ENCODE results near the gene OR6B3.
"Not testable (repeated sequence)": the region's sequence is repeated elsewhere in the genome, so short reads cannot be mapped to it uniquely, and the experiment has no call there.

The OR6B3 gene

GRCh38 chr2:240053173-240054155 lies at the start of gene OR6B3:
TSS of gene OR6B3 (minus strand) at chr2:240053521.
- no peak for DNase-seq

DNA sequence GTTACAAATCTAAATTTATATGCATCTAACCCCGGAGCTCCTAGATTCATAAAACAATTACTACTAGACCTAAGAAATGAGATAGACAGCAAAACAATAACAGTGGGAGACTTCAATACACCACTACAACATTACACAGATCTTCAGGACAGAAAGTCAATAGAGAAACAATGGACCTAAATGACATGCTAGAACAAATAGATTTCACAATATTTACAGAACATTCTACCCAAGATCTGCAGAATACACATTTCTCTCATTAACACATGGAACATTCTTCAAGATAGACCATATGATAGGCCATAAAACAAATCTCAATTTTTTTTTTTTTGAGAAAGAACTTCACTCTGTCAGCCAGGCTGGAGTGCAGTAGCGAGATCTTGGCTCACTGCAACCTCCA lies 45.0 kb upstream of the OR6B3 start:
- DNase-seq: no peak

DNA sequence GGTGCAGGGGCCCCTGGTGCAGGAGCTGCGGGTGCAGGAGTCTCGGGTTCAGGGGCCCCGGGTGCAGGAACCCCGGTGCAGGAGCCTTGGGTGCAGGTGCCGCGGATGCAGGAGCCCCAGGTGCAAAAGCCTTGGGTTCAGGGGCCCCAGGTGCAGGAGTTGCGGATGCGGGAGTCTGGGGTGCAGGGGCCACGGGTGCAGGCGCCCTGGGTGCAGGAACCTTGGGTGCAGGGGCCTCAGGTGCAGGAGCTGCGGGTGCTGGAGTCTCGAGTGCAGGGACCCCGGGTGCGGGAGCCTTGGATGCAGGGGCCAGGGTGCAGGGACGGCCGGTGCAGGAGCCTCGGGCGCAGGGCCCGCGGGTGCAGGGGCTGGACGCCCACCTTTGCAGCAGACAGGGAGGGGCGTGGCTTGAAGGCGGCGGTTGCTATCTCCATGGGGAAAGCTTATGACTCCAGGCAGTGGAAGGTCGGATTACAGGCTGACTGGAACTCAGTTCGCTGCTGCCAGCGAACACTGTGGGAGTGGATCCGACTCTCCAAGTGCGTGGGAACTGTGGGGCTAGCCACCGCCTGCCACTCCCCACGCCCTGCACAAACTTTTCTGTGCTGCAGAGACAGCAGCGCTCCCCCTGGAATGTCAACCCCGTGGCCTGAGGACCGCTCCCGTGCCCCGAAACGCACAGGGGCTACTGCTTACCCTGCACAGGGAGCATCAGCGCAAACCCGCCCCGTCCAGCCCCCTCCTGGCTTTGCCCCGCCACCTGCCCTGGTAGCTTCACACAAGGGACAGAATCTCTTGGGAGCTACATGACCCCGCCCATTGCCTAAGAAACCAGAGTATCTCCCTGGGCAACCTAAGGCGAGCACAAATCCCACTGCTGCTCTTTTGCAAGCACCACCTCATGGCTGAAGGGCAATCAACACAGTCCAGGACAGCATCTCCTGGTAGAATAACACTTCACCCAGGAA lies 42.5 kb upstream of the OR6B3 start:
- DNase-seq: no peak

DNA sequence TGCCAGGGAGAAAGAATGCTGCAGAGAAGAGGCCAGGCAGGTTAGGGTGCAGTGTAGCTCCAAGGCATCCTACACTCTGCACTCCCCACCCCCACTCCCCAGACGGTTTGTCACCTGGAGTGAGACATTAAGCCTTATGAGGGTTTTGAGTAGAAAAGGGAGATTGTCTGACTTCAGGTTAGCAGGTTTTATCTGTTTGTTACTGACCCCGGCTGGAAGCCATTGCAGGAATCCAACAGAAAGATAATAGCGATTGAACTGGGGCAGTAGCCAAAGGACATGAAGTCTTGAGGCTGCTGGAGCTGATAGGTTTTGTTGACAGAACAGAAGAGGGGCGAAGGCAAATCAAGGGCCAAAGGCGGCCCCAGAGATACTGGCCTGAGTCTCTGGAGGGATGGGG lies 36.0 kb upstream of the OR6B3 start:
- DNase-seq: no peak

GRCh38 chr2:240086563-240086962 lies 33.2 kb upstream of the OR6B3 start:
- no peak for DNase-seq

- no peak for DNase-seq
Observed at GRCh38 chr2:240078631-240079030, 25.3 kb upstream of the OR6B3 start.

DNA sequence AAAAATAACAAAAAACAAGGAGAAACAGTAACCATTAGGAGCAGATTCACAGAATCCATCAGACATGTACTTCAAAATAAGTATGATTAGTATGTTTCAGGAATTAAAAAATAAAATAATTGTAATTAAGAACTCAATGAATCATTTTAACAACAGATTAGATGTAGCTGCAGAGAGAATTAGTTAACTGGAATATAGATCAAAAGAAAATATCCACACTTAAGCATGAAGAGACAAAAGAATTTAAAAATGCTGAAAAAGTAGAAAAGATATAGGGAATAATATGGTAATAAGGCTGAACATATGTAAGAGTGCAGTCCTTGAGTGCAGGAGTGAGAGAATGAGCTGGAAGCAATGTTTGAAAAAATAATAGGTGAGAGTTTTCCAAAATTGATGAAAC lies 24.1 kb upstream of the OR6B3 start:
- no peak for DNase-seq

- no peak for DNase-seq
Observed at GRCh38 chr2:240074545-240074944, 21.2 kb upstream of the OR6B3 start.

GRCh38 chr2:240070907-240071306 lies 17.6 kb upstream of the OR6B3 start:
- DNase-seq: no peak

DNA sequence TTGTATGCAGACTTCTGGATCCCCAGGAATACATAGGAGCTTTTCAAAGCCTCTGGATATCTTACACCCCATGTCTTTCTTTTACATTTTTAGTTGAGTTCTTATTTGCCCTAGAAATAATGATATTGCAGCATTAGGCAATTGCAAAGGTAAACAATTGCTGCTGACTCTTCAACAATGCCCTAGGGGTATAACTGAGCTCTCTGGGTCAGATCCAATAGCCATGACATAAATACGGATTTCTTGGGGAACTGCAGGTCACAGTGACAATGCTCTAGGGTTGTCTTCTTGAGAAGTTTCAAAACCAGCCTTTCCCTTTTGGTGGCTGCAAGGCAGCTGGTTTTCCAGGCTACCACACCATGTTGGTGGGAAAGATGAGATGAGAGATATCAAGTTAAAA lies 16.5 kb upstream of the OR6B3 start:
- DNase-seq: no peak

- DNase-seq: no peak
Observed at GRCh38 chr2:240068193-240068592, 14.9 kb upstream of the OR6B3 start.

GRCh38 chr2:240066489-240066888 lies 13.2 kb upstream of the OR6B3 start:
- no peak for DNase-seq

- no peak for DNase-seq
Observed at GRCh38 chr2:240064898-240065297, 11.6 kb upstream of the OR6B3 start.

DNA sequence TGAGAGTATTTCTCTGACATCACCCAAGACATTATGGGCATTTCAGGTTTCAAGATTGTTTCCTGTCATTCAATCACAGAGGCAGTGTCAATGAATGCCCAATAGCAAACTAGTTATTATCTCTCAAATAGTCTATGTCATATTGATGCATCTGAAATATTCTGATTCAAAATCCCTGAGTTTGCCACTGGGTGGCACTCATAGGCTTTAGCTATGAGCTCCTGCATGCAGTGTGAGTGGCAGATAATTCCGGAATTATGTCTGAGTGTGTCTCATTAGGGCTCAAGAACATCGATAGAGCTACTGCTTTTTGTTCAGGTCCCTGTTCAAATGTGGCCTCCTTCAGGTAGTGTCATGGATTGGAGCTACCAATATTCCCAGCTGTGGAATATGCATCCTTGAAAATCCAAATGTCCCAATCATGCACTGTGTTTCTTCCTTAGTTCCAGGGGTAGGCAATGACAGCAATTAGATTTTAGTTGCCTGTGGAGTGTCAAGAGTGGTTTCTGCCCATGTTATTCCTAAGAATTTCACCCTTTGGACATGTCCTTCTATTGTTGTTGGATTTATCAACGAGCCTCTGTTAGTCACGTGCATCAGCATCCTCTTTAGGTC lies 7.8 kb upstream of the OR6B3 start:
- DNase-seq: no peak

GRCh38 chr2:240056678-240057077 lies 3.4 kb upstream of the OR6B3 start:
- no peak for DNase-seq

DNA sequence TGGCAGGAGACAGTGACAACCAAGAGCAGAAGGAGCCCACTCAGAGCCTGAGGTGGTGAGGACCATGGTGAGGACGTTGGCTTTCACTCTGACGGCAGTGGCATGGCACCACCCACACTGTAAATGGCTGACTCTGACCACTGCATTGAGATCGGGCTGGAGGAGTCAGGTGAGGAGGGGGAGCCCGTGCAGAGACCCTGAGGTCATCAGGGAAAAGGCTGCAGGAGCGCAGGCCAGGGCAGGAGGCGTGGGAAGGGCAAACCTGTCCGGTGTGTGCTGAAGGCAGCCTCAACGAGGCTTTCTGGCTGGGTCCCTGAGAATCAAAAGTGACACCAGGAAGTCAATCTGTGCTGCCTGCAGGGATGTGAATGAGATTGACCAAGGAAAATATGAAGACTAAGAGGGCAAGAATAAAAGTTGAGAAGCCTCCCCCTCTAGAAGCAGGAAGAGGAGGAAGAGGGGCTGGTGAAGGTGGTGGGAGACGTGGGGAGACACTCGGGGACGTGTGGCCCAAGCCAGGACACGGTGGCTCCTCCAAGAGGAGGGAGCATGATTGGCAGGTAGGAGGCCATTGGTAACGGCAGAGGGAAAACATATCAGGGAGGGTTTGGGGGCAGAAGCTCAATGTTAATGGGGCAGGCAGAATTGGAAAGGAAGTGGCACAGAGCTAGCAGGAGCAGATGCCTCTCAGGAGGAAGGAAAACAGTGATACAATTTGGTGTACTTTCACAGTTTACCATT lies 2.0 kb upstream of the OR6B3 start:
- no peak for DNase-seq

- DNase-seq: no peak
Observed at GRCh38 chr2:240052524-240052923, 797 bp downstream of the OR6B3 start.

- no peak for DNase-seq
Observed at GRCh38 chr2:240051697-240052096, 1.6 kb downstream of the OR6B3 start.

GRCh38 chr2:240050278-240050677 lies 3.0 kb downstream of the OR6B3 start:
- no peak for DNase-seq

- no peak for DNase-seq
Observed at GRCh38 chr2:240048237-240048636, 5.1 kb downstream of the OR6B3 start.

- DNase-seq: no peak
Observed at GRCh38 chr2:240045098-240045497, 8.2 kb downstream of the OR6B3 start.

DNA sequence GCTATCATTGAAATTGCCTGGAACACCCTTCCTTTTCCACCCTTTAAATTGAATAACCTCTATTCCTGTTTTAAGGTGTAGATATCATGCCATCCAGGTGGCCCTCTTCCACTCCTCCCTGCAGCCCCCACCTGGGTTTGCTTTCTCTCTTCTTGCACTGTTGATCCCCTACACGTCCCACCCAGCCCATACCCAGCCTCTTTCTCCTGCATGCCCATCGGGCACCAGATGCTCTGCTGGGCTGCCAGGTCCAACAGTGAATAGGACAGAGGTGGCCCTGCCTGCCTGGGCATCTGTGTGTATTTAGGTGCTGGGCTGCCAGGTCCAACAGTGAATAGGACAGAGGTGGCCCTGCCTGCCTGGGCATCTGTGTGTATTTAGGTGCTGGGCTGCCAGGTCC lies 9.2 kb downstream of the OR6B3 start:
- not testable (repeated sequence) for DNase-seq
